Heart right ventricle (tissue), 16 donors: Measurements from ENCODE around the gene TIMELESS. TPM values are rescaled to one million over a fixed set of nuclear protein-coding genes. Genes with fewer than 3 reads are reported as not detected.

Experiments used
- ATAC-seq, 8 donors: fragments of 200-7000 bp; cut with Tn5 transposase; one replicate each; pipeline ENCODE4 v1.9.1; 2020; ENCODE audit warnings: mild to moderate bottlenecking in 8 of 8, moderate library complexity in 8 of 8, moderate number of reproducible peaks in 1 of 8
- DNase-seq, 2 donors: peaks; one replicate each; pipeline ENCODE4 v3.0.0-alpha.2; 2020
- H3K27ac ChIP-seq, 10 donors: fragments of 200-600 bp; sonication (generic) in 2 of 10; one replicate each; pipeline versions ENCODE4 v1.5.0 to v1.8.0; 2020 to 2022; ENCODE audit warnings: mild to moderate bottlenecking in 3 of 10
- H3K27me3 ChIP-seq, 7 donors: fragments of 200-600 bp; one replicate each; pipeline ENCODE4 v1.8.0; 2021 to 2022; ENCODE audit warnings: mild to moderate bottlenecking in 2 of 7
- H3K36me3 ChIP-seq, 9 donors: fragments of 200-600 bp; sonication (generic) in 1 of 9; one replicate each; pipeline versions ENCODE4 v1.5.0 to v1.8.0; 2020 to 2022; ENCODE audit warnings: mild to moderate bottlenecking in 2 of 9
- H3K4me1 ChIP-seq, 9 donors: fragments of 200-600 bp; sonication (generic) in 1 of 9; one replicate each; pipeline versions ENCODE4 v1.5.0 to v1.8.0; 2020 to 2022; ENCODE audit warnings: mild to moderate bottlenecking in 4 of 9
- H3K4me3 ChIP-seq, 10 donors: fragments of 200-600 bp; sonication (generic) in 2 of 10; one replicate each; pipeline versions ENCODE4 v1.5.0 to v1.8.0; 2020 to 2022; ENCODE audit warnings: mild to moderate bottlenecking in 7 of 10, moderate library complexity in 2 of 10
- H3K9me3 ChIP-seq, 11 donors: fragments of 200-600 bp in 10 of 11; sonication (generic) in 2 of 11; one replicate each; pipeline versions ENCODE4 v1.5.0 to v1.8.0; 2013 to 2022; ENCODE audit warnings: mild to moderate bottlenecking in 2 of 11, control low read depth in 1 of 11, moderate library complexity in 1 of 11
- CTCF ChIP-seq, 9 donors: fragments of 200-600 bp; sonication (generic) in 2 of 9; IDR thresholded peaks; one replicate each; pipeline versions ENCODE4 v1.5.0 to v1.8.0; 2021 to 2022; ENCODE audit warnings: antibody characterized with exemption in 9 of 9, mild to moderate bottlenecking in 5 of 9, moderate library complexity in 1 of 9
- WGBS, 2 donors: extraction: QIAGEN DNeasy Blood & Tissue Kit; methylation state at CpG; one replicate each; pipeline ENCODE4 v1.1.7; 2013; ENCODE audit warnings: inconsistent platforms in 1 of 2; 5-methylcytosine and 5-hydroxymethylcytosine counted together
- intact Hi-C, 10 donors: fragments of 100-400 bp; cut with DNase I; formaldehyde crosslinking; loops; one replicate each; pipeline versions ENCODE4 v1.11.1 to v1.14.2; 2022
- polyA plus RNA-seq, 2 donors: library from polyadenylated mRNA; stranded (reverse); fragments of 200-250 nt; gene quantifications; one replicate each; pipeline ENCODE4 v1.2.3, GENCODE V29; 2013
- total RNA-seq, 10 donors: library from RNA; stranded (reverse); fragmentation: NEBNext Ultra II Directional in 3 of 10; extraction: Animal tissue kit (Norgen Biotek cat#: 25700) in 3 of 10; gene quantifications; one replicate each; pipeline versions ENCODE4 v1.2.1 to v1.2.4, GENCODE V29; 2021 to 2023
- donor health status: Arrhythmogenic right ventricular cardiomyopathy.
- donor health status: ischemic (EF 13 %, LVEDD 7.1; RV severe dilation, severe dysfunction).
- donor health status: healthy with polysubstance abuse.
- donor health status: DM: no; HTN: yes; CAD: no.
- donor health status: DM: no; HTN: no; CAD: no.
- donor health status: ischemic (EF 25% LVEDD 6.9; RV normal size, moderate dysfunction).
- donor health status: ischemic (EF 25% LVEDD 5.7; RV mildly dilated, moderate dysfunction).
- donor health status: healthy.
- donor health status: DM: yes; HTN: yes; CAD: no.
- donor health status: Ischemic cardiomyopathy.
- donor health status: ischemic (EF 35%, LVEDD 5.7; RV mildly dilated, moderate dysfunction).
- donor health status: nonischemic (EF 11% LVEDD 7.7; RV severe dilation, severe dysfunction).
- donor health status: DM: yes; HTN: yes; CAD: no.
- donor health status: PGD.
- donor health status: ischemic (EF 29% LVEDD 5.4; RV normal size, mild dysfunction).
- donor health status: nonischemic (EF 23%, LVEDD 6.1; RV moderate dilation, normal function).

Gene TIMELESS
- total and polyA plus RNA-seq, 12 donors, result 1.0 to 5.2 (median 2.2) TPM

- no peak for TF ChIP-seq CTCF (IDR thresholded peaks at IDR 0.05)
- no peaks in the 10 kb centered on the region for H3K4me1 ChIP-seq
- WGBS, 2 donors, result 96 to 98% methylated on average over 6 of the region's 6 CpGs
- H3K36me3 ChIP-seq, result peaks cover 0 to 36% (median 0%) of the 10 kb centered on the region in 9 donors
- no peak overlapping the region for H3K4me3 ChIP-seq
- intact Hi-C loops, result loop anchor here in 1 of 10 donors (5.0 kb wide), 1 partner anchor 63 kb away; no protein-coding TSS in a partner anchor
- no peaks in the 10 kb centered on the region for H3K9me3 ChIP-seq
- H3K27ac ChIP-seq, result no peak overlapping the region
- no peak for ATAC-seq
- no peak for DNase-seq
- H3K27me3 ChIP-seq, result no peaks in the 10 kb centered on the region
Observed at GRCh38 chr12:56434828-56435227, 14.4 kb downstream of the TIMELESS start.

GRCh38 chr12:56431850-56432249 lies 17.4 kb downstream of the TIMELESS start:
- no peak for TF ChIP-seq CTCF (IDR thresholded peaks at IDR 0.05)
- Histone ChIP-seq H3K36me3 (peaks cover 0 to 60% (median 9%) of the 10 kb centered on the region in 9 donors), H3K4me3 (no peak overlapping the region), H3K27ac (no peak overlapping the region), H3K4me1 (no peaks in the 10 kb centered on the region), H3K27me3 (no peaks in the 10 kb centered on the region), H3K9me3 (no peaks in the 10 kb centered on the region)
- WGBS, 2 donors, result 97 to 98% methylated on average over 3 of the region's 3 CpGs
- intact Hi-C loops, result no loop called here
- ATAC-seq (no peak), DNase-seq (no peak)

GRCh38 chr12:56431288-56431687 lies 17.9 kb downstream of the TIMELESS start:
- no peak for TF ChIP-seq CTCF (IDR thresholded peaks at IDR 0.05)
- intact Hi-C loops, result no loop called here
- Histone ChIP-seq H3K4me1 (no peaks in the 10 kb centered on the region), H3K36me3 (peaks cover 0 to 60% (median 9%) of the 10 kb centered on the region in 9 donors), H3K9me3 (no peaks in the 10 kb centered on the region), H3K4me3 (no peak overlapping the region), H3K27me3 (no peaks in the 10 kb centered on the region), H3K27ac (no peak overlapping the region)
- 98 to 99% methylated on average over 11 of the region's 11 CpGs for WGBS, 2 donors
- DNase-seq (no peak), ATAC-seq (no peak)

GRCh38 chr12:56425940-56426438 lies 23.2 kb downstream of the TIMELESS start:
- Histone ChIP-seq H3K27me3 (no peaks in the 10 kb centered on the region), H3K9me3 (no peaks in the 10 kb centered on the region), H3K27ac (no peak overlapping the region), H3K4me1 (no peaks in the 10 kb centered on the region), H3K4me3 (no peak overlapping the region), H3K36me3 (peaks cover 0 to 89% (median 10%) of the 10 kb centered on the region in 9 donors)
- ATAC-seq (no peak), DNase-seq (no peak)
- TF ChIP-seq CTCF (IDR thresholded peaks at IDR 0.05), result no peak
- intact Hi-C loops, result no loop called here
- WGBS, 2 donors, result 59 to 61% methylated on average over 3 of the region's 3 CpGs
